CD4-positive, alpha-beta T cell treated with Interleukin-10 for 1 hour (primary cell): Measurements from ENCODE around the gene SPECC1.
"Not testable (repeated sequence)": the region's sequence is repeated elsewhere in the genome, so short reads cannot be mapped to it uniquely, and the experiment has no call there.

Experiments used
- DNase-seq: peaks from one replicate; pipeline ENCODE4 v3.0.0-alpha.2; 2020

The SPECC1 gene

DNA sequence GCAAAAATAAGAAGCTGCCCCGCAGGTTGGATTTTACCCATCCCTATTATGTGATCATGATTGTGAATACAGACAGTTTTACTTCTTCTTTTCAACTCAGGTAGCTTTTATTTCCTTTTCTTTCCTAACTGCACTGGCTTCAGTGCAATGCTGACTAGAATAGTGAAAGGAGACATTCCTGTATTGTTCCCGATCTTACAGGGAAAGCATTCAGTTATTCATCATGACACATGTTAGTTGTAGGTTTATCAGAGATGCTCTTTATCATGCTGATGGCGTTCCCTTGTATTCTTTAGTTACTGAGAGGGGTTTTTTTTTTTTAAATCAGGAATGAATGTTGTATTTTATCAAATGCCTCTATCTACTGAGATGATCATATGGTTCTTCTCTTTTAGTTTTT, 343.4 kb downstream of the SPECC1 start:
- DNase-seq: not testable (repeated sequence)

DNA sequence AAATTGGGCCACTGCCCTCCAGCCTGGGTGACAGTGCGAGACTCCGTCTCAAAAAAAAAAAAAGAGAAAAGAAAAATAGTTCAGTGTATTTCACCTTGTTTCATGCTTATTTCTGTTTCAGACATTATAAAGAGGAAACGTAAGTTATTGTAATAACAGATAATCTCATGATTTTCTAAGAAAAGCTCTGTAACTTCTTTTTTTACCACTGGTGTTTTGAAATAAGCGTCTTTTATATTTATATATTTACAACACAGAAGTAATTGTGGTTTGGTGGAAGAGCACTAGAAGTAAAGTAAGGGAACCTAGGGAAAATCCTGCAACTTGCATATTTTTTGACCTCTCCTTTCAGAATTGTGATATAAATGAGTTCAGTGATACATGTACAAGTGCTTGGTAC, 354.7 kb downstream of the SPECC1 start:
- DNase-seq: not testable (repeated sequence)
